ENCODE measurements around the gene WBP2. TPM values are rescaled to one million over a fixed set of nuclear protein-coding genes. Genes with fewer than 3 reads are reported as not detected.

WBP2 gene
- total RNA-seq, 1 experiment from 2014 or later: 49.5 TPM

DNA sequence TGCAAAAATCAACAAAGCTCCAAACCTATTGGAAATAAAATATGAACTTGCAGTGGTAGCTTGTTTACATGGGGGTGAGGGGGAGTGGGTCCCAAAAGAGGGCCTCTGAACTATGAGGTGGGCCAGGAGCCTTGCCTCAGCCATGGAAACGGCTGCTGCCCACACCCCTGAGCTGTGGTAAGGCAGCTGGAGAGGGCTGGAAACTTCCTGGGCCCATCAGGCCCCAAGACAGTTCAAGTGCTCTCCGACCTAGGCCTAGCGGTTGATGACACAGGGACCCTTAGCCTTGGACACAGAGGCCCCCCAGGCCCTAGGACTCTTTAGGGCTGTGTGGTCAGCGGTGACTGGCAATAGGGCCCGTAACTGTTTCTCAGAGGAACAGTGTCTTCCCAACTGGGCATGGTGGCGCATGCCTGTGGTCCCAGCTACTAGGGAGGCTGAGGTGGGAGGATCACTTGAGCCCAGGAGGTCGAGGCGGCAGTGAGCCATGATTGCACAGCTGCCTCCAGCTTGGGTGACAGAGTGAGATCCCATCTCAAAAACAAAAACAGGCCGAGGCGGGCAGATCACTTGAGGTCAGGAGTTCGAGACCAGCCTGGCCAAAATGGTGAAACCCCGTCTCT is 29.3 kb downstream of the WBP2 start:
- in situ Hi-C loops (cut with HindIII; ENCODE audit: low pct_unique_long_range_greater_than_20kb, low sequenced_read_pairs): no loop called here

DNA sequence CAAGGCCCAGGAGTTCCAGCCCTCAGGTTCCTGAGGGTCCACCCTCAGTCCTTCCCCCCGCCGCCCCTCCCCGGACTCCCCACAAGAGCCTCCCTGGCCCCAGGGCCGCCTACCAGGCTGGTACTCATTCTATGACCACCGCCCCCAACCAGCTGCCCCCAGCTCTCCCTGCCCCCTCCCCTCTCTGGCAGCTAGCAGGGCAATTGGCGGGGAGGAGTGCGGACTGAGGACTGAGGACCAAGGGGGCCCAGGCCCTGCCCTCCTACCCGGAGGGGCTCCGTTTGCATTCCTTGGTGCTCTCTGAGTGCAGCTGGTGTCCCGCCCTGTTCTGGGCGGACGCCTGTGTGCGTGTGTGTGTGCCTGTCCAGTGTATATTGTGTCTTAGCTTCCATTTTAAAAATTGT is 30.0 kb downstream of the WBP2 start:
- no peak for DNase-seq (ENCODE audit: low read depth, low spot score)

More for the DNA sequence above, 29.3 kb downstream of the WBP2 start:
- DNase-seq (ENCODE audit: low read depth, low spot score): no peak

DNA sequence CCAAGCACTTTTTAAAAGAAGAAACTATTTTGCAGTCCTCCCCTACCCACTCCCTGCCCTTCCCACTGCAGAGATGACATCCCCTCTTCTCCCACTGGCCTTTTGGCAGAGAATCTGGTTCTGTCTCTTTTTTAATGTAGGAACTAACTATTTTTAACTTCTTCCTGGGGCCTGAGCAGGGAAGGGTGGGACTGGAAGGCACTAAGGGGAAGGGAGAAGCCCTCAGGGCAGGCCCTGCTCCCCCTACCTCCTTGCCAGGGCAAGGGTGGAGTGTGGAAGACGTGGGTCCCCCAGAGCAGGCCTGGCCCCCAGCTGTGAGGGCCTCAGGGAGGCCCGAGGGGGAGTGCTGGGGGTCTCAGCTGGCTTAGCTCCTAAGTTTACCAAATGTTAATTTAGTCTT is 30.5 kb downstream of the WBP2 start:
- no peak for DNase-seq (ENCODE audit: low read depth, low spot score)
- in situ Hi-C loops (cut with HindIII; ENCODE audit: low pct_unique_long_range_greater_than_20kb, low sequenced_read_pairs): no loop called here

More for the DNA sequence above, 30.0 kb downstream of the WBP2 start:
- in situ Hi-C loops (cut with HindIII; ENCODE audit: low pct_unique_long_range_greater_than_20kb, low sequenced_read_pairs): no loop called here

DNA sequence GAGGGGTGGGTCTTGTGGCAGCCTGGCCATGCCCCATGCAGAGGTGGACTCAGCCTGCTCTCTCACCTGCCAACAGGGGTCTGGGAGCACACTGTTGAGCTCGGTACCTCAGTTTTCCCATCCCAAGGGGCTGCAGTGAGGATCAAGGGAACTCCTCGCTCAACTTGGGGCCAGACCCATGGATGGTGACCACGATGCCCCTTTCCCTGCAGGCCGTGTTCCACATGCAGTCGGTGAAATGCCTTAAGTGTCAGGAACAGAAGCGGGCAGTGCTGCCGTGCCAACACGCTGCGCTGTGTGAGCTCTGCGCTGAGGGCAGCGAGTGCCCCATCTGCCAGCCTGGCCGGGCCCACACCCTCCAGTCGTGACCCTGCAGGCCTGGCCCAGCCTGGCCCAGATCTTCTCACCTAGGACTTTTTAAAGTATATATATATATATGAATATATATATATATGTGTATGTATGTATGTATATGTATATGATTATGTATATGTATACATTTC is 31.0 kb downstream of the WBP2 start:
- DNase-seq (ENCODE audit: low read depth, low spot score): no peak
- in situ Hi-C loops (cut with HindIII; ENCODE audit: low pct_unique_long_range_greater_than_20kb, low sequenced_read_pairs): no loop called here

DNA sequence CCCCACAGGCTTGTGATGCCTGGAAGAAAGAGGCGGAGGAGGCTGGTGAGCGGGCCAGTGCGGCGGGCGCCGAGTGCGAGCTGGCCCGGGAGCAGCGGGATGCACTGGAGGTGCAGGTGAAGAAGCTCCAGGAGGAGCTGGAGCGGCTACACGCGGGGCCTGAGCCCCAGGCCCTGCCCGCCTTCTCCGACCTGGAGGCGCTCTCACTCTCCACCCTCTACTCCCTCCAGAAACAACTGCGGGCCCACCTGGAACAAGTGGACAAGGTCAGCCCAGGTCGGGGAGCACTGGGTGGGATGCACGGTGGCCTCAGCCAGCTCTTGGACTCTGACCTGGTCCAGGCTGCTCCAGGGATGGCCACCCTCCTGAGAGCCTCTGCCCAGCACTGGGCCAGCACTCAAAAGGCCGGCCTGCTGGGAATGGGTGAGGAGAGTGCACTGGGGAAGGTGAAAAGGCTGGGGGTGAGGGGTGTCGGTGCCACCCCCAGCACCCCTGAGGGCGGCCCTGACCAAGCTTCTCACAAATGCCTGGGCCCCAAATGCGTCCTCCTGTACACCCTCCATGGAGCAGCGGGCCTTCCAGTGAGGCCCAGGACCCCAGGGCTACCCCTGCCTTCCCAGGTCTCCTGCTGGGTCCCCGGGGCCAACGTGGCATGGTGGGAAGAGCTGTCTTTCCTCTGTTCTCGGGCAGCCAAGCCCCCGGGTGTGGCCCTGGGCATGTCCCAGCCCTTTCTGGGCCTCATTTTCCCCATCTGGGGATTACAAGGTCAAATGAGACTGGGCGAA is 31.7 kb downstream of the WBP2 start:
- no peak for DNase-seq (ENCODE audit: low read depth, low spot score)
- in situ Hi-C loops (cut with HindIII; ENCODE audit: low pct_unique_long_range_greater_than_20kb, low sequenced_read_pairs): no loop called here

DNA sequence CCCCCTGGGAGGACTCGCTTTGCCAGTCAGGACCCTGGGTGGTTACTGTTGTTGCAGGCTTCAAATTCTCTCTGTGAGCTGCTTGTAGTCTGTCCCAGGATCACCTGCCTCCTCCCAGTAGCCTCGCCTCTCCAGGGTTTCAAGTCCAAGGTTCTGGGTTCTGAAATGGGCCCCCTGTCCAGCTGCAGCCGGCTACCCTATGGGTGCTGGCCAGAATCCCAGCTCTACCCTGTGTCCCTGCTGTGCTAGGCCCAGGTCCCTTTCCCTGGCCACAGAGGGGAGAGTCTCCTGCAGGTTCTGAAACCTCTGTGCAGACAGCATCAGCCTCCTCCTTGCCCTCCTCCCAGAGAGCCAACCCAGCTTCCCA is 32.4 kb downstream of the WBP2 start:
- no peak for DNase-seq (ENCODE audit: low read depth, low spot score)

DNA sequence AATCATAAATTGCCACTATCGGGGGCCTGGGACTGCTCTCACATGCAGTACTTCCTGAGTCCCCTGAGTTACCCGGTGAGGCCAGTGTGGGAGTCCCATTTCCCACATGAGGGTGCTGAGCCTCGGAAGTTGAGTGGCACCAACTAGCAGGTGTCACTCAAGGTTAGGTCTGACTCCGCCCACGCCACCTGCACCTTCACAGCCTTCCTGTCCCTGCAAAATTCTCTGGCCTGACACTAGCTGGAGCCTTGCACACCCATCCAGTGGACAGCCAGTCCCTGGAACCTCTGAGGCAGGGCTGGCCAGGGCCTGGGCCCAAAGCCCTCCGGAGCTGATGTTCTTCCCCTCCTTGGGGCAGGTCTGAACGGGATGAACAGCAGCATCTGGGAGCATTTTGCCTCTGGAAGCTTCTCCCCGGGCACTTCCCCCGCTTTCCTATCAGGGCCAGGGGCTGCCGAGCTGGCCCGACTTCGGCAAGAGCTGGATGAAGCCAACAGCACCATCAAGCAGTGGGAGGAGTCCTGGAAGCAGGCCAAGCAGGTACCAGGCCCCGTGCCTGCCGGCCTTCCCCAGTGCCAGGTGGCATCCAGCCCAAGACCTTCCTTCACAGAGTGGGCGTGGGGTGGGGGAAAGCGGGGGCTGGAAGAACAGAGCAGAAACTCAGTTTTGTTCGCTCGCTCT is 32.9 kb downstream of the WBP2 start:
- DNase-seq (ENCODE audit: low read depth, low spot score): no peak
- in situ Hi-C loops (cut with HindIII; ENCODE audit: low pct_unique_long_range_greater_than_20kb, low sequenced_read_pairs): no loop called here

More for the DNA sequence above, 32.4 kb downstream of the WBP2 start:
- in situ Hi-C loops (cut with HindIII; ENCODE audit: low pct_unique_long_range_greater_than_20kb, low sequenced_read_pairs): no loop called here

DNA sequence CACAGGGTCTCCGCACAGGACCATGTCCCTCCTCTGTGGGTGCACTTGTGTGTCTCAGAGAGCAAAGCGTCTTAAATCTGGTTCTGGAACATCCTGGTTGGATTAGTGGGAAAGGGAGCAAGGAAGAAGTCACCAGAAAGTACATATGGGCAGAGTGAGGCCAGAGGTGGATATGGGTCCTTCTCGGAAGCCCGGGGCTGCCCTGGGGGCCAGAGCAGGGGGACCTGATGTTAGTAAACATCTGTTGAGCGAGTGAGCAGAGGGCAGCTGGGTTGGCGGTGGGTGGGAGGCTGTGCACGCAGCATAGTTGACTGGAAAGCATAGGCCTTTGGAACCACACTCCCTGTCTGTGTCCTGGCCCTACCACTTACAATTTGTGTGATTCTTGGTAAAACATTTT is 33.6 kb downstream of the WBP2 start:
- in situ Hi-C loops (cut with HindIII; ENCODE audit: low pct_unique_long_range_greater_than_20kb, low sequenced_read_pairs): no loop called here
- no peak for DNase-seq (ENCODE audit: low read depth, low spot score)

DNA sequence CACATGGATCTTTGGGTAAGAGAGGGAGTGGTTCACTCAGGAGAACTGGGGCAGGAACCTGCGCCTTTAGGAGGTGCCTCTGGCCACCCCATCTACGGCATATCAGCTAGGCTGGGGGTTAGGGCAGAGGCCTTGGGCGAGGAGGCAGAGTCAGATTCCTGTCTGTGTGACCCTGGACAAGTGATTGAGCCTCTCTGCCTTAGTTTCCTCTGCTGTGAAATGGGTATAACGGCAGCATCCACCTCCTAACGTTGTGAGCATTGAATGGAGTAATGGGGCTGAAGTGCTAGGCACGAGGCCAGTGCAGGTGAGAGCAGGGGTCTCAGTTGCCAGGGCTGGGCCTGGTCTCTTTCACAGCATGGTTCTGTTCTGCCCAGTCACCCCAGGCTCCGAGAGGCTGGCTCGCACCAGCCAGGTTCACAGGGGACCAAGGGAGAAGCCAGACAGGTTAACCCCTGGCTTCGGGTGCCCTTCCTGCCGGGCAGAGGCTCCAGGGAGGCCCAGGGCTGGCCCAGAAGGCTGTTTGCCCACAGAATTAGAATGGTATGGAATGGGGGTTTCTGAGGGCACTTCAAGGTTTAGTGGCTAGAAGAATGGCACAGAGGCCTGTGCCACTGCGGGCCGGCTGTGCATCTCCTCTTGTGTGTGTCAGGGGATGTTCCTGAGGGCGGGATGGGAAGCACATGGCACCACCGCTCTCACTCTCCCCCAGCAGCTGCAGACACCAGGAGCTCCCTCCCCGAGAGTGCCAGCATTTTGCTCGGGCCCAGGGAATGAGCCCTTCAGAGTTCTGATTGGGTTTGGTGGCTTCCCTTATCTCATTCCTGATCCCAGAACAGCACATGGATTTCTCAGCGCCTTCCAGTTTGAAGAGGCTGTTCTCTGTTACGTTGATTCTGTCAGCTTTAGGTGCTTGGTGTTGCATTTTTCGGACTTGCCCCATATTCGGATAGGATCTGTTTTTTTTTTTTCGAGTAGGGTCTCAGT is 34.7 kb downstream of the WBP2 start:
- DNase-seq (ENCODE audit: low read depth, low spot score): no peak
- in situ Hi-C loops (cut with HindIII; ENCODE audit: low pct_unique_long_range_greater_than_20kb, low sequenced_read_pairs): no loop called here

DNA sequence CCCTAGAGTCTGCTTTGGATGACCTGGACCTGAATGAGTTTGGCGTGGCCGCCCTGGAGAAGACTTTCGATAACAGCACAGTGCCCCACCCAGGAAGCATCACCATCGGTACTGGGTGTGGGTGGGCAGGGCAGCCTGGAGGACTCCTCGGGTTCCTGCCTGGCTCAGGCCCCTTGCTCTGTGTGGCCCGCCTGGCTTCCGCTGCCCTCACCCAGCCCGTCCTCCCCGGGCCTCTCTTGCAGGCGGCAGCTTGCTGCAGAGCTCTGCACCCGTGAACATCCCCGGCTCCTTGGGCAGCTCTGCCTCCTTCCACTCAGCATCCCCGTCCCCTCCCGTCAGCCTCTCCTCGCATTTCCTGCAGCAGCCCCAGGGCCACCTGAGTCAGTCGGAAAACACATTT is 35.5 kb downstream of the WBP2 start:
- in situ Hi-C loops (cut with HindIII; ENCODE audit: low pct_unique_long_range_greater_than_20kb, low sequenced_read_pairs): no loop called here
- DNase-seq (ENCODE audit: low read depth, low spot score): no peak

DNA sequence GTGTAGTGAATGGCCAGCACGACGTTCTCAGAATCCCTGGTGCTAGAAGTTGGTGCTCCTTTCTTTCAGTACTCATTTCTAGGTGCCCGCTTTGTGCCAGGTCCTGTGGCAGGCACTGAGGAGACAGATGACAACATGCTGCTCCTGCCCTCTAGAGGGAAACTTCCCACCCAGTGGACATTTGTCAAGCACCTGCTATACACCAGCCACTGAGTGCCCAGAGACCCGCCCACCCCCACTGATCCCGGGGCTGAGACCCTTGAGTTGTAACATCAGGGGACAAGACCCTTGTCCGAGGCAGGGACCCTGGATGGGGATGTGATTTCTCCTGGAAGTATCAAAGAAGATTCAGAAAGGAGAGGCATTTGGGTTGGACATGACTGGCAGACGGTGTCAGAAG is 36.0 kb downstream of the WBP2 start:
- DNase-seq (ENCODE audit: low read depth, low spot score): no peak
- in situ Hi-C loops (cut with HindIII; ENCODE audit: low pct_unique_long_range_greater_than_20kb, low sequenced_read_pairs): no loop called here

DNA sequence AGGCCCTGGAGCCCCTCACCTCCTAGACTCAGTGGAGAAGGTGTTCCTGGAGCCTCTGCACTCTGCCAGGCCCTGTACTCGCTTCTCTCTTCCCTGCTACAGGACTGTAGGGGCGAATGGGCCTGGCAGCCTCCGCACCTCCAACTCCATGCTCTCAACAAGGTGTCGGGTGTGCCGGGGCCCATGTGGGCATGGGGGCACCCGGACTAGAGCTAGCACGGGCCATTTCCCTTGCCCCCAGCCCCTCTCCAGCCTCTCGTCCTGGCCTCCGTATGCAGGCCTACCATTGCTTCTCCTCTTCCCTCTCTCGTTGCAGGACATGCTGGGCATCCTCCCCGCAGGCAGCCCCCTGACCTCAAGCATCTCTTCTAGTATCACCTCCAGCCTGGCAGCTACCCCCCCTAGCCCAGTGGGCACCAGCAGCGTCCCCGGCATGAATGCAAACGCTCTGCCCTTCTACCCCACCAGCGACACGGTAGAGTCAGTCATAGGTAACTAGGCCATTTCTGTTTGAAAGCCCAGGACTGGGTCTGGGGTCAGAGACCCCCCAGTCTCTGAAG is 36.7 kb downstream of the WBP2 start:
- in situ Hi-C loops (cut with HindIII; ENCODE audit: low pct_unique_long_range_greater_than_20kb, low sequenced_read_pairs): no loop called here
- DNase-seq (ENCODE audit: low read depth, low spot score): no peak

DNA sequence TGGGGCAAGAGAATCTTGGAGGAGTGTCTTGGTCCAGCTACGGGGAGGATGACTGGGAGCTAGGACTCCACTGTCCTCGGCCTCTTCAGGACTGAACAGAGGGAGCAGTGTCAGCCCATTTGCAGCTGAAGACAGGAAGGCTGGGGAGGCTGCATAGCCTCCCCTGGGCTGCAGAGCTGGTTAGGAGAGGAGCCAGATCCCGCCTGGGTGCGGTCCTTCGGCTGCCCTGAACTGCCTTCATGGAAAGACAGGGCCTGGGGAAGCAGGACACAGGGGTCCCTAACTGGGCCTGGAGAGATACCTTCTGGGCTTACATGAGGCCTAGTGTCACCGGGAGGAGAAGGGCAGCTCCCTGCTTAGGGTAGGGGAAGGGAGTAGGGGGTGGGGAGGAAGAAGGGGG is 37.6 kb downstream of the WBP2 start:
- DNase-seq (ENCODE audit: low read depth, low spot score): no peak
- in situ Hi-C loops (cut with HindIII; ENCODE audit: low pct_unique_long_range_greater_than_20kb, low sequenced_read_pairs): no loop called here

DNA sequence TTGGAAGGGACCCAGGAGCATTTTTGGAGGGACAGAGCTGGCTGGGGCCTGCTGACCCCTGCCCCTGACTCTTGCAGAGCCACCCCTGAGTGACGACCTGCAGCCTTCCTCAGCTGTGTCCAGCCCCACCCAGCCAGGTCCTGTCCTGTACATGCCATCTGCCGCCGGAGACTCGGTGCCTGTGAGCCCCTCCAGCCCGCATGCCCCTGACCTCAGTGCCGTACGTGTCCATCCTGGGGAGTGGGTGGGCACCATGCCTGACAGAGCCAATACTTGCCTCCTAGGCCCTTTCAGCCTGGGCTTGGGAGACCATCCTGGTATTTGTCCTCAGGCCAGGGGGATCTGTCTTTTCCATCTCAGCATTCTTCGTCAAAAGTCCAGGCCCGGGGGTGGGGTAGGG is 38.4 kb downstream of the WBP2 start:
- in situ Hi-C loops (cut with HindIII; ENCODE audit: low pct_unique_long_range_greater_than_20kb, low sequenced_read_pairs): no loop called here
- DNase-seq (ENCODE audit: low read depth, low spot score): no peak

DNA sequence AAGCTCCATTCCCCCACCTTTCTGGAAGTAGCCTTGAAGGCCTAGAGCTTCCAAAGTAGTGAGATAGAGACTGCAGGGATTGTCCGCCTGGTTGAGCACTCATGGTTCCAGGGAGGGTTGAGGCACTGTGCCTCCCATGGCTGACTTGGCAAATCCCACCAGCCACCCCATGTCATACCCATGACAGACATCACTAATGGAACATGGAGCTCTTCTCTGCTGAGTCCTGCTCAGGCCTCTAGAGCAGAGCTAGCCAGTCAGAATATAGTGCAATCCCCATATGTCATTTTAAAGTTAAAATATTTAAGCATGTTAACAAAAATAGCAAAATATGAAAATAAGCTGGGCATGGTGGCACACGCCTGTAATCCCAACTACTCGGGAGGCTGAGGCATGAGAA is 39.7 kb downstream of the WBP2 start:
- in situ Hi-C loops (cut with HindIII; ENCODE audit: low pct_unique_long_range_greater_than_20kb, low sequenced_read_pairs): no loop called here
- DNase-seq (ENCODE audit: low read depth, low spot score): no peak

DNA sequence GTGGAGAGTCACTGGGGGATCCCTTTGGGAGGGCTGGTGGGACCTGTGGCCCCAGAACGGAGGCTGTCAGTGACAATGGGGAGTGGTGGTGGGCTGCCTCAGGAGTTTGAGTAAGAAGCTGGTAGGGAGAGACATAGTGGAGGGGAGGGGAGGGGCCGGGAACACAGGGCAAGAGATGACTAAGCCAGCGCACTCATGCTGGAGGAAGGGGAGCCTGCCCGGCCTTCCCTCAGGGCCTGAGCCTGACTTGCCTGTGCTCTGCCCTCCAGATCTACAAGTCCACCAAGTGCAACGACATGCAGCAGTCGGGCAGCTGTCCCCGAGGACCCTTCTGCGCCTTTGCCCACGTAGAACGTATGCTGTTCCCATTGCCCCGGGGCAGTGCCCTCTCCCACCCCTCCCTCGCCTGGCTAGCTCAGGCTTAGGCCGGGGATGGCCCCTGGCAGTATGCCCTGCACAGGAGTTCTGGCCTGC is 40.2 kb downstream of the WBP2 start:
- DNase-seq (ENCODE audit: low read depth, low spot score): no peak

DNA sequence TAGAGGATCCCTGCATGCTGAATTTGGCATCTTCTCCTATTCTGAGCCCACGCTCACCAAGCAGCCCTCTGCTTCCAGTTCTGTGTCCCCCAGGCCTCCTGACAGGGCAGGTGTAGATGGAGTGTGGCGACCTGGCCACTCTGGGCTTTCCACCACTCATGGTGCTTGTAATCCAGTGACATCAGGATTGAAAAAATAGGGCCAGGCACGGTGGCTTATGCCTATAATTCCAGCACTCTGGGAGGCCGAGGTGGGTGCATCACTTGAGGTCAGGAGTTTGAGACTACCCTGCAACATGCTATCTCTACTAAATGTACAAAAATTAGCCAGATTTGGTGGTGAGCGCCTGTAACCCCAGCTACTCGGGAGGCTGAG is 41.1 kb downstream of the WBP2 start:
- no peak for DNase-seq (ENCODE audit: low read depth, low spot score)
- in situ Hi-C loops (cut with HindIII; ENCODE audit: low pct_unique_long_range_greater_than_20kb, low sequenced_read_pairs): no loop called here

More for the DNA sequence above, 40.2 kb downstream of the WBP2 start:
- in situ Hi-C loops (cut with HindIII; ENCODE audit: low pct_unique_long_range_greater_than_20kb, low sequenced_read_pairs): no loop called here
